Lung (tissue), 12 donors: ENCODE results near the gene NACA. TPM values are rescaled to one million over a fixed set of nuclear protein-coding genes. Genes with fewer than 3 reads are reported as not detected.

Experiments
- ATAC-seq: fragments of 200-7000 bp; cut with Tn5 transposase; one replicate; pipeline ENCODE4 v1.9.1; 2020; ENCODE audit warnings: moderate number of reproducible peaks; ENCODE audit not compliant: insufficient read depth, low FRiP score
- DNase-seq, 3 donors: peaks; one replicate each; pipeline ENCODE4 v3.0.0-alpha.2; 2013 to 2017
- H3K27ac ChIP-seq, 2 donors: one replicate each; pipeline ENCODE4 v1.5.1; 2013; ENCODE audit warnings: mild to moderate bottlenecking in 2 of 2, moderate library complexity in 2 of 2, control low read depth in 1 of 2, inconsistent platforms in 1 of 2, low read depth in 1 of 2, low read length in 1 of 2
- H3K27me3 ChIP-seq, 3 donors: one replicate each; pipeline ENCODE4 v1.5.1; 2013; ENCODE audit warnings: low read length in 2 of 3; ENCODE audit not compliant: control insufficient read depth in 3 of 3, insufficient read depth in 3 of 3
- H3K36me3 ChIP-seq, 4 donors: one replicate each; pipeline ENCODE4 v1.5.1; 2013; ENCODE audit warnings: low read length in 4 of 4, mild to moderate bottlenecking in 1 of 4, moderate library complexity in 1 of 4; ENCODE audit not compliant: control insufficient read depth in 4 of 4, insufficient read depth in 4 of 4
- H3K4me1 ChIP-seq, 5 donors: one replicate each; pipeline ENCODE4 v1.5.1; 2013; ENCODE audit warnings: low read length in 5 of 5, mild to moderate bottlenecking in 2 of 5, moderate library complexity in 1 of 5; ENCODE audit not compliant: control insufficient read depth in 5 of 5, insufficient read depth in 5 of 5
- H3K4me3 ChIP-seq: one replicate; pipeline ENCODE4 v1.5.1; 2013; ENCODE audit warnings: mild to moderate bottlenecking, control low read depth, moderate library complexity
- H3K9ac ChIP-seq, 2 donors: one replicate each; pipeline ENCODE4 v1.5.1; 2013; ENCODE audit warnings: low read length in 2 of 2, control low read depth in 1 of 2; ENCODE audit not compliant: insufficient read depth in 1 of 2
- H3K9me3 ChIP-seq, 4 donors: one replicate each; pipeline ENCODE4 v1.5.1; 2013; ENCODE audit warnings: low read length in 3 of 4, mild to moderate bottlenecking in 1 of 4, moderate library complexity in 1 of 4; ENCODE audit not compliant: control insufficient read depth in 4 of 4, insufficient read depth in 3 of 4
- CTCF ChIP-seq: IDR thresholded peaks from 2 replicates; pipeline ENCODE4 v1.5.1; 2012; ENCODE audit warnings: mild to moderate bottlenecking; ENCODE audit errors: control extremely low read depth, extremely low read depth
- WGBS, 2 donors: extraction: QIAGEN DNeasy Blood & Tissue Kit; methylation state at CpG; one replicate each; pipeline ENCODE4 v1.1.7; 2013; 5-methylcytosine and 5-hydroxymethylcytosine counted together
- polyA plus RNA-seq, 2 donors: library from polyadenylated mRNA; stranded (reverse); fragments of 200-250 nt; gene quantifications; one replicate each; pipeline ENCODE4 v1.2.1, GENCODE V29; 2013
- total RNA-seq, 2 donors: library from RNA; depleted of rRNA in 1 of 2; stranded (reverse); fragments of >200 nt in 1 of 2; gene quantifications; one replicate each; pipeline ENCODE4 v1.2.1, GENCODE V29; 2014 to 2021
- donor health status: control.
- donor health status: control.
- donor health status: Bipolar disorder and iron deficiency.
- donor health status: healthy.
- donor health status: DM: yes; HTN: yes; CAD: no.

The NACA gene
- total and polyA plus RNA-seq, 4 donors = 488 to 1,734 (median 1,161) TPM

- no peak overlapping the region for H3K27ac ChIP-seq
- peaks cover 0 to 14% (median 0%) of the 10 kb centered on the region in 5 donors for H3K4me1 ChIP-seq
- no peak for TF ChIP-seq CTCF
- ATAC-seq = no peak
- H3K4me3 ChIP-seq = no peak overlapping the region
- no peaks in the 10 kb centered on the region for H3K9me3 ChIP-seq
- H3K27me3 ChIP-seq = no peaks in the 10 kb centered on the region
- no peak overlapping the region for H3K9ac ChIP-seq
- no peak for DNase-seq
- 81 to 85% methylated on average over 1 of the region's 1 CpG for WGBS, 2 donors
- H3K36me3 ChIP-seq = peaks cover 4 to 17% (median 9%) of the 10 kb centered on the region in 4 donors
These were observed 47.4 kb downstream of the NACA start for GRCh38 chr12:56677680-56678079.

GRCh38 chr12:56676851-56677580 is 48.1 kb downstream of the NACA start:
- no peak for TF ChIP-seq CTCF
- Histone ChIP-seq H3K9ac (no peak overlapping the region), H3K36me3 (peaks cover 7 to 19% (median 9%) of the 10 kb centered on the region in 4 donors), H3K9me3 (no peaks in the 10 kb centered on the region), H3K27me3 (no peaks in the 10 kb centered on the region), H3K4me1 (peaks cover 0 to 10% (median 0%) of the 10 kb centered on the region in 5 donors), H3K27ac (no peak overlapping the region), H3K4me3 (no peak overlapping the region)
- no peak for ATAC-seq
- DNase-seq = no peak
- 81 to 93% methylated on average over 11 of the region's 11 CpGs for WGBS, 2 donors

GRCh38 chr12:56671608-56672007 is 53.5 kb downstream of the NACA start:
- no peak for TF ChIP-seq CTCF
- H3K4me3 ChIP-seq = no peak overlapping the region
- peaks cover 21 to 36% (median 29%) of the 10 kb centered on the region in 4 donors for H3K36me3 ChIP-seq
- H3K9me3 ChIP-seq = no peaks in the 10 kb centered on the region
- no peak overlapping the region for H3K27ac ChIP-seq
- 90 to 91% methylated on average over 2 of the region's 2 CpGs for WGBS, 2 donors
- H3K4me1 ChIP-seq = peaks cover 0 to 3% (median 0%) of the 10 kb centered on the region in 5 donors
- H3K27me3 ChIP-seq = no peaks in the 10 kb centered on the region
- no peak overlapping the region for H3K9ac ChIP-seq
- DNase-seq (no peak), ATAC-seq (no peak)
